H1 (cell line): Measurements from ENCODE around the gene PPP2R3B.

ENCODE experiments used
- CREB1 ChIP-seq: IDR thresholded peaks from 2 replicates; pipeline ENCODE4 v1.6.1; 2012; ENCODE audit warnings: inconsistent platforms
- CTCF ChIP-seq, 3 experiments: IDR thresholded peaks; 1 replicate in 2 of 3; 2 replicates in 1 of 3; pipeline versions ENCODE4 v1.5.1 to v1.6.1; 2011; ENCODE audit warnings: low read length in 3 of 3, mild to moderate bottlenecking in 3 of 3, inconsistent platforms in 2 of 3, low read depth in 1 of 3, moderate library complexity in 1 of 3; ENCODE audit not compliant: insufficient read depth in 1 of 3; ENCODE audit errors: control extremely low read depth in 1 of 3
- POLR2AphosphoS5 ChIP-seq: IDR thresholded peaks from 2 replicates; pipeline ENCODE4 v1.6.1; 2011; ENCODE audit warnings: low read depth, low read length

- TF ChIP-seq CTCF (IDR thresholded peaks at IDR 0.05; ENCODE audit: control extremely low read depth in 1 of 3, insufficient read depth in 1 of 3, low read depth in 1 of 3, low read length in 3 of 3) (no peak), POLR2AphosphoS5 (no peak), CREB1 (no peak)
Observed at GRCh38 chrX:302975-303374, 83.7 kb downstream of the PPP2R3B start.
